Stimulated activated CD4-positive, alpha-beta T cell treated with anti-CD3 and anti-CD28 coated beads, Interleukin-4, amount 100 ng/mL, for 4 hours (primary cell): ENCODE results near the gene HIP1.
A peak's percentile ranks its signal among the peaks of the same experiment; 100 is the strongest.
"Not testable (repeated sequence)": the region's sequence is repeated elsewhere in the genome, so short reads cannot be mapped to it uniquely, and the experiment has no call there.

ENCODE experiments used
- DNase-seq, 2 experiments: peaks; one replicate each; pipeline ENCODE4 v3.0.0-alpha.2; 2020

Gene HIP1

DNA sequence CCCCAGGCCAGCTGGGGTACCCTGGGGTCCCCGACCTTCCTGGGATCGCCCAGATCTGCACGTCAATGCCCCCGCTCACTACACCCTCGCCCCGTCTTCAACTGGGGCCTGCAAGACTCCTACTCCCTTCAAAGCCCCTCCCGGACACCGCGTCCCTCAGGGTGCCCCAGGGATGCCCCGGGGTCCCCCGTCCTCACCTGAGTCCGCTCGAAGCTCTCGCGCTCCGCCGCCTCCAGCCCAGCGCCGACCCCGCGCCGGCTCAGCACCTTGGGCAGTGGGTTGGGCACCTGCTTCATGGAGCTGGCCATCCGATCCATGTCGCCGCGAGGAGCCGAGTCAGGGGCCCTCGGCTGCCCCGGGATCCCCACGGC, at the start of gene HIP1:
HIP1 (minus strand) TSS at position 338 of the 371 bp plus-strand sequence; CDS start at position 317, 21 bp downstream.
- DNase-seq = no peak

DNA sequence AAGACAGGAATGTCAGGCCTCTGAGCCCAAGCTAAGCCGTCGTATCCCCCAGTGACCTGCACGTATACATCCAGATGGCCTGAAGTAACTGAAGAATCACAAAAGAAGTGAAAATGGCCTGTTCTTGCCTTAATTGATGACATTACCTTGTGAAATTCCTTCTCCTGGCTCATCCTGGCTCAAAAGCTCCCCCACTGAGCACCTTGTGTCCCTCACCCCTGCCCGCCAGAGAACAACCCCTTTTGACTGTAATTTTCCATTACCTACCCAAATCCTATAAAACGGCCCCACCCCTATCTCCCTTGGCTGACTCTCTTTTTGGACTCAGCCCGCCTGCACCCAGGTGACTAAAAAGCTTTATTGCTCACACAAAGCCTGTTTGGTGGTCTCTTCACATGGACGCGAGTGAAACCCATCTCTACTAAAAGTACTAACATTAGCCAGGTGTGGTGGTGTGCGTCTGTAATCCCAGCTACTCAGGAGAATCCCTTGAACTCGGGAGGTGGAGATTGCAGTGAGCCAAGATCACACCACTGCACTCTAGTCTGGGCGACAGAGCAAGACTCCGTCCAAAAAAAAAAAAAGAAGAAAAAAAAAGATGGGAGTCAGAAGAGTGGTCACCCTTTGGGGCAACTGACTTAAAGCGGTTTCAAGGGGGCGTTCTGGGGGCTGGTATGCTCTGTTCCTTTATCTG, 49.6 kb upstream of the HIP1 start:
- not testable (repeated sequence) for DNase-seq

DNA sequence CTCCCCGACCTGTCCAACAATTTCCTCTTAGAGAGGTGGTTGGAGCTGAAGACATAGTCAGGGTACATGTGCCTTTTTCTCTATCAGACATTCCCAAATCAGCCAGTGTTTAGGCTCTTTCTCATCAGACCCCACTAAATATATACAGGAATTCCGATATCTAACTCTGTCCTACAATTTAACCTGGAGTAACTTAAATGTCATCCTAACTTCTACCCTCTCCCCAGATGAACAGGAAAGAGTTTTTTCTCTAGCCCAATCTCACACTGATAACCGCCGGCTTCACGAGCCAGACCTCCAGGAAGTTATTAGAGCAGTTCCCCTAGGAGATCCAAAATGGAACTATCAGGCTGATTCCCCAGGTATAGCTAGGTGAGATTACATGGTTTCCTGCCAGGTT, 44.3 kb upstream of the HIP1 start:
- DNase-seq = not testable (repeated sequence)

DNA sequence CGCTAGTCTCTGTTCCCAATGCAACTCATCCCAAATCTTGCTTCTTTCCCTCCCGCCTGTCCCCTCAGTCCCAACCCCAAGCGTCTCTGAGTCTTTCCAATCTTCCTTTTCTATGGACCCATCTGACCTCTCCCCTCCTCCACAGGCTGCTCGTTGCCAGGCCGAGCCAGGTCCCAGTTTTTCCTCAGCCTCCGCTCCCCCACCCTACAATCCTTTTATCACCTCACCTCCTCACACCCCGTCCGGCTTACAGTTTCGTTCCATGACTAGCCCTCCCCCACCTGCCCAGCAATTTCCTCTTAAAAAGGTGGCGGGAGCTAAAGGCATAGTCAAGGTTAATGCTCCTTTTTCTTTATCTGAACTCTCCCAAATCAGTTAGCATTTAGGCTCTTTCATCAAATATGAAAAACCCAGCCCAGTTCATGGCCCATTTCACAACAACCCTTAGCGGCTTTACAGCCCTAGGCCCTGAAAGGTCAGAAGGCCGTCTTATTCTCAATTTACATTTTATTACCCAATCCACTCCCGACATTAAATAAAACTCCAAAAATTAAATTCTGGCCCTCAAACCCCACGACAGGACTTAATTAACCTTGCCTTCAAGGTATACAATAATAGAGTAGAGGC, 42.0 kb upstream of the HIP1 start:
- DNase-seq = not testable (repeated sequence)

DNA sequence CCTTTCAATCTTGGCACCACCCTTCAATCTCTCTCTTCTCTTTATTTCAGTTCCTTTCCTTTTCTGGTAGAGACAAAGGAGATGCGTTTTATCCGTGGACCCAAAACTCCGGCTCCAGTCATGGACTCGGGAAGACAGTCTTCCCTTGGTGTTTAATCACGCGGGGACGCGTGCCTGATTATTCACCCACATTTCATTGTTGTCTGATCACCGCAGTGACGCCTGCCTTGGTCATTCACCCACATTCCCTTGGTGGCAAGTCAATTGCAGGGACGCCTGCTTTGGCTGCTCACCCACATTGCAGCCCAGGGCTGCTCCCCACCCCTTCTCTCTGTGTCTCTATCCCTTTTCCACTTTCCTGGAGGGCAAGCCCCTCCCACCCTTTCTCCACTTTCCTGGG, 40.8 kb upstream of the HIP1 start:
- not testable (repeated sequence) for DNase-seq

DNA sequence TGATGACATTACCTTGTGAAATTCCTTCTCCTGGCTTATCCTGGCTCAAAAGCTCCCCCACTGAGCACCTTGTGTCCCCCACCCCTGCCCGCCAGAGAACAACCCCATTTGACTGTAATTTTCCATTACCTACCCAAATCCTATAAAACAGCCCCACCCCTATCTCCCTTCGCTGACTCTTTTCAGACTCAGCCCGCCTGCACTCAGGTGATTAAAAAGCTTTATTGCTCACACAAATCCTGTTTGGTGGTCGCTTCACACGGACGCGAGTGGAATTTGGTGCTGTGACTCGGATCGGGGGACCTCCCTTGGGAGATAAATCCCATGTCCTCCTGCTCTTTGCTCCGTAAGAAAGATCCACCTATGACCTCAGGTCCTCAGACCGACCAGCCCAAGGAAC, 40.3 kb upstream of the HIP1 start:
- DNase-seq = not testable (repeated sequence)

DNA sequence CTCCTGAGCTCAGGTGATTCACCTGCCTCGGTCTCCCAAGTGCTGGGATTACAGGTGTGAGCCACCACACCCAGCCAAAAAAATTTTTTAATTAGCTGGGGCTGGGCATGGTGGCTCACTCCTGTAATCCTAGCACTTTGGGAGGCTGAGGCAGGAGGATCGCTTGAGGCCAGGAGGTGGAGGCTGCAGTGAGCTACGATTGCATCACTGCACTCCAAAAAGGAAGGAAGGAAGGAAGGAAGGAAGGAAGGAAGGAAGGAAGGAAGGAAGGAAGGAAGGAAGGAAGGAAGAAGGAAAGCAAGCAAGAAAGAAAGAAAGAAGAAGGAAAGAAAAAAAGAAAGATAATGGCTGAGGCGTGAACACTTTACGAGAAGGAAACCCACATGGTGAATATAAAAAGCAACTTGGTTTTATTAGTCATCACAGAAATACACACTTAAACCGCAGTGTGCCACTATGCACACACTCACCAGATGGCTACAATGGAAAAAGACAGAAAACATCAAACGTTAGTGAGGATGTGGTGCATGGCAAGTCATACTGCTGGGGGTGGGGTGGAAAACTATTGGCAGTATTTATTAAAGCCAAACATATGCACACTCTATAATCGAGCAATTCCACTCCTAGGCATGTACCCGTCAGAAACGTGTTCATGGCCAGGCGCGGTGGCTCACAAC, 37.7 kb upstream of the HIP1 start:
- DNase-seq = peak; percentile 27 to 76

DNA sequence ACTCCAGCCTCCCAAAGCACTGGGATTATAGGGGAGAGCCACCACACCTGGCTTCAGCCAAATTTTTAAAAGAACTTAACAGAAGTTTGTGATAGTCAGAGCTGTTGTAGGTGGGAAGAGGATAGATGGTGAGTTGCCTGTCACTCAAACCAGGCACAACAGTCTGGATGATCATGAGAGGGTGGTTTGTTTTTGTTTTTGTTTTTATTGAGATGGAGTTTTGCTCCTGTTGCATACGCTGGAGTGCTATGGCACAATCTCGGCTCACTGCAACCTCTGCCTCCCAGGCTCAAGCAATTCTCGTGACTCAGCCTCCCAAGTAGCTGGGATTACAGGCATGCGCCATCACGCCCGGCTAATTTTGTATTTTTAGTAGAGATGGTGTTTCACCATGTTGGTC, 35.2 kb upstream of the HIP1 start:
- not testable (repeated sequence) for DNase-seq

DNA sequence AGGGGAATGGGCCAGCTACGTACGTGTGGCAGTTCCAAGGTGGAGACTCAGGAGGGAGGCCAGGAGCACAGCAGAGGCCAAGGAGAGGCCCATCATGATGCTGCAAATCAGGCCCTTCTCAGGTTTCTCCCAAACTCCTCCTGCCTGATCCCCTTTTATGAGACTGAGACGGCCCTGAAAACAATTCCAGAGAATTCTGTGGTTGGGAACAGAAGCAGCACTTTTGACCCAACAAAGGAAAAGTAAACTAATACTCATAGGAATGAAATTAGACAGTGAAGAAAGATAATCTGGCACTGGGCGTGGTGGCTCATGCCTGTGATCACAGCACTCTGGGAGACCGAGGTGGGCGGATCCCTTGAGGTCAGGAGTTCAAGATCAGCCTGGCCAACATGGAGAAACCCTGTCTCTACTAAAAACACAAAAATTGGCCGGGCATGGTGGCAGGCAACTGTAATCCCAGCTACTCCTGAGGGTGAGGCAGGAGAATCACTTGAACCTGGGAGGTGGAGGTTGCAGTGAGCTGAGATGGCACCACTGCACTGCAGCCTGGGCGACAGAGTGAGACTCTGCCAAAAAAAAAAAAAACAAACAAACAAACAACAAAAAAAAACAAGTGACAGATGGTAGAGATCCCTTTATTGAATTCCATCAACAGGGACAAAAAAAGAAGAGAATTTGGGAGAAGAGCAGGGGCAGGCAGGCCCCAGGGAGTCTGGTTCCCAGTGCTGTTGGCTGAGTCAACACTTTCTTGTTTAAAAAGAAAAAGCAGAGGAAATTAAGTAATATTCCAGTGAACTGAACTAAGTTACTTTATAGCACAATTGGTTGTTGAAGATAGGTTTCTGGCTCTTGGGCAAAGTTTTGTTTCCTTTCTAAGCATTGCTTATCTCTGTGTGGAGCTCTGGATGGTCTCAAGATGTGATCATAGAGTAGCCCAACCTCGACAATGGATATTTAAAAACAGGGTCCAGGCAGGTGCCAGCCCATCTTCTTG, 33.6 kb upstream of the HIP1 start, which contains the start of gene CCL26:
CCL26 (minus strand) TSS at position 131 of the 997 bp plus-strand sequence; CDS start at position 96, 35 bp downstream.
- DNase-seq = no peak

DNA sequence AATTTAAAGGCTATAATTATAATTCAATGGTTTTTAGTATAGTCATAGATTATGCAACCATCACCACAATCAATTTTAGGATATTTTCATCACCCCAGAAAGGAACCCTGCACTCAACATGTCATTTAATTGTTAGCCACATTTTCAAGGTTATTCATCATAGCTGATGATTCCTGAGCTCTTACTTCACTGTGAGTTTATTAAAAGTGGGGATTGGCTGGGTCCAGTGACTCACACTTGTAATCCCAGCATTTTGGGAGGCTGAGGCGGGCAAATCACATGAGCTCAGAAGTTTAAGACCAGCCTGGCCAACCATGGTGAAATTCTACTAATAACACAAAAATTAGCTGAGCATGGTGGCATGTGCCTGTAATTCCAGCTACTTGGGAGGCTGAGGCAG, 32.5 kb upstream of the HIP1 start:
- DNase-seq = no peak

DNA sequence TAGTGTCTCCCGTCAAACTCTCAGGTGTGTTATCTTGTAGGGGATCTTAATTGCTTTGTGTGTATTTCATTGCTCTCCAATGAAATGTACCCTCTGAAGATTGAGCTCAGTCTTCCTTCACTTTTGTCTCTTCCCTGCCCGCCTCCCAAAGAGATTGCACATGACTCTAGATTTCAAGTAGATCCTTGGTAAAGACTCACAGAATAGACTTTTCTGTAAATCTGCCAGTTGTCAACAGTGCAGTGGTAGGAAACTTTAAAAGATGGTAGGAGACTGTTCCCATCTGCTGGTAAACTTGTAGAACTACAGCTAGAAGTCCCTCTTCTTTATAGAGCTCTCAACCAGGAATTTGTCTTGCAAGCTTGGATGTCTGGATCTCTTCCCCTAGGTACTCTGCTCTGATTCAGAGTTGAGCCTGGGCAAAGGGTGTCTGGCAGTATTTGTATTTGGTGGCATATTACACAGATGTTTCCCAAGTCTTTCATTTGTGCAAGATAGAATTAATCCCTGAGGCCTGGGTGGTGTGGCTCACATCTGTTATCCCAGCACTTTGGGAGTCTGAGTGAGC, 23.7 kb upstream of the HIP1 start:
- no peak for DNase-seq

DNA sequence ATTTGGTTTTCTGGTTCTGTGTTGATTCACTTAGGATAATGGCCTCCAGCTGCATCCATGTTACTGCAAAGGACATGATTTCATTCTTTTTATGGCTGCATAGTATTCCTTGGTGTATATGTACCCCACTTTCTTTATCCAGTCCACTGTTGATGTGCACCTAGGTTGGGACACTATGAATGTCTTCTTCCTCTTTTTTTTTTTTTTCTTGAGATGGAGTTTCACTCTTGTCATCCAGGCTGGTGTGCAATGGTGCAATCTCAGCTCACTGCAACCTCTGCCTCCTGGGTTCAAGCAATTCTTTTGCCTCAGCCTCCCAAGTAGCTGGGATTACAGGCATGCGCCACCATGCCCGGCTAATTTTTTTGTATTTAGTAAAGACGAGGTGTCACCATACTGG, 23.1 kb upstream of the HIP1 start:
- DNase-seq = not testable (repeated sequence)

DNA sequence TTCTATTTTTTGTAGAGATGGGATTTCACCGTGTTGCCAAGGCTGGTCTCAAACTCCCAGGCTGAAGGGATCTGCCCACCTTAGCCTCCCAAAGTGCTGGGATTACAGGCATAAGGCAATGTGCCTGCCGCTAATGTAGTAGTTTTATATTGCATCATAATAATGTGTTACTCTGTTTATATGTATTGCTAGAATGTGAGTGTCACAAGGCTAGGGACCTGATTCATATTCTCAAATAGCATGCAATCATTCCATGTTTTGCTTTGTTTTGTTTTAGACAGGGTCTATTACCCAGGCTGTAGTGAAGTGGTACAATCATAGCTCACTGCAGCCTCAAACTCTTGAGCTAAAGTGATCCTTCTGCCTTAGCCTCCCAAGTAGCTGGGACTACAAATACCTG, 19.8 kb upstream of the HIP1 start:
- no peak for DNase-seq

DNA sequence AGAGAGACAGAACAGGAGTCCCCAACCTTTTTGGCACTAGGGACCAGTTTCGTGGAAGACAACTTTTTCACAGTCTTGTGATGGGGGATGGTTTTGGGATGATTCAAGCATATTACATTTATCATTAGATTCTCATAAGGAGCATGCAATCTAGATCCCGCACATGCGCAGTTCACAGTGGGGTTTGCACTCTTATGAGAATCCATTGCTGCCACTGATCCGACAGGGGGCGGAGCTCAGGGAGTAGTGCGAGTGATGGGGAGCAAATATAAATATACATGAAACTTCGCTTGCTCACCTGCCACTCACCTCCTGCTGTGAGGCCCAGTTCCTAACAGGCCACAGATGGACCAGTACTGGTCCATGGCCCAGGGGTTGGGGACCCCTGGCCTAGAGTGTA, 19.1 kb upstream of the HIP1 start:
- DNase-seq = no peak

DNA sequence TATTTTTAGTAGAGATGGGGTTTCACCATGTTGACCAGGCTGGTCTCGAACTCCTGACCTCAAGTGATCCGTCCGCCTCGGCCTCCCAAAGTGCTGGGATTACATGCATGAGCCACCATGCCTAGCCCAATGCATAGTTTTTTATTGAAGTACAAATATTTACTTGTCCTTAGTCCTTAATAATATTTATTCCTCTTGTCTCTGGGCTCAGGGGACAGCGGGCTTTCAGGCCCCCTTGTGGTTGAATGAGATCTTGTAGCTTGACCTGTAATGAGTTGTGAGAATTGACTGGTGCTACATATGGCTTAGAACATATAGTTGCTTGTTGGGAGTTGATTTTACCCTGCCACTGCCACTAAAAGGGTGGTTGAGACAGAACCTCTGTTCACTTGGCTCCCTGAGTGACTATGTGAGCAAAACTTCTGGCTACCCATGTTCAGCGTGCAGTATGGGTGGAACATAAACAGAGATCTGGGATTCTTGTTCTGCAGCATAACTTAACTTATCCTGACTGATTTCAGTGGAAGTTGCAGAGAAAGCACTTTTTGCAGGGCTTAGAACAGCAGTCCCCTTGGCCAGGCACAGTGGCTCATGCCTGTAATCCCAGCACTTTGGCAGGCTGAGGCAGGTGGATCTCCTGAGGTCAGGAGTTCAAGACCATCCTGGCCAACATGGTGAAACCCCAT, 18.4 kb upstream of the HIP1 start:
- no peak for DNase-seq

DNA sequence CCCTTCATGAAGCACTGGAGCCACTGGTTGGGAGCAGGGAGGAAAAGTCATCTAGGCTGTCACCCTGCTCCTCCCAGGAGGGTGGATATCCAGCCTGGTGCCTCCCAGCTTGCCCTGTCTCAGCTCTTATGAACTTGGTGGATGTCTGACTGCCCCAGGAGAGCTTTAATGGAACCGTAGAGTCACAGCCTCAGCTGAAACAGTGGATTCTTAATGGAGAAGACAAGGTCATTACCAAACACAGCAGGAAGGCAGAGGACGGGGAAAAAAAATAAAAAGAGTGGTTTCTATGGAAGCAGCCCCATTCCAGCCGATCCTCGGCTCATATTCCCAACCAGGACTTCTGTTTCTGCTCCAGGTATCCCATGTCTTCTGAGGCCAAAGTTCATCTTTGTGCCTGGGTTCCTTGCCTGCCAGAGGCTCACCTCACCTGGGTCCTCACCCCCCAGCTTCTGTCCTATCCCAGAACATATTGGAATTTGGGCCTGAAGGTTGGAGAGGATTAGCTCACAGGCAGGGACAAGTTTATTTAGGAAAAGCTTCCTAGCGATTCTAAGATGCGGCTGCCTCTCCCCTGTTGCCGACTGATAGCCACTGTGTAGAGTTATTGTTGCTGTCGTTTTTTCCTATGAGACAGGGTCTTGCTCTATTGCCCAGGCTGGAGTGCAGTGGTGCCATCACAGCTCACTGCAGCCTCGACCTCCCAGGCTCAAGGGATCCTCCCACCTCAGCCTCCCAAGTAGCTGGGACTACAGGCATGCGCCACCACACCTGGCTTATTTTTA, 17.7 kb upstream of the HIP1 start:
- DNase-seq = no peak

DNA sequence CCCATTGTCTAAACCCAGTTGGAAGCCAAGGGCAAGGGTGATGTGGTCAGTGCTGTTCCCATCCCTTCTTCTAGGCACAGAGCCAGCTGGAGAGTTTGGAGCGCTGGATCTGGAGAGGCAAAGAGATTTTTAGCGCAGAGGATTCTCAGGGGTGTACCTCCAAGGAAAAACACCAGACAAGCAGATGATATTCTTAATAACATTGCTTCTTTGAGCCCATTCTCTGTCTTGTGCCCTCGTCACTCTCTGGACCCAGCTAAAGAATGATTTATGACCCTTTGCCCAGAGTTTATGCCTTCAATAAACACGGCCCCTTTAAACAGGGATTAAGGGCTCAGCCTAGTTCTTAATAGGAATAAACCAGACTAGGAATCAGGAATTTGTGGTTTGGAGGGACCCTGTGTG, 4.7 kb upstream of the HIP1 start:
- DNase-seq = no peak

DNA sequence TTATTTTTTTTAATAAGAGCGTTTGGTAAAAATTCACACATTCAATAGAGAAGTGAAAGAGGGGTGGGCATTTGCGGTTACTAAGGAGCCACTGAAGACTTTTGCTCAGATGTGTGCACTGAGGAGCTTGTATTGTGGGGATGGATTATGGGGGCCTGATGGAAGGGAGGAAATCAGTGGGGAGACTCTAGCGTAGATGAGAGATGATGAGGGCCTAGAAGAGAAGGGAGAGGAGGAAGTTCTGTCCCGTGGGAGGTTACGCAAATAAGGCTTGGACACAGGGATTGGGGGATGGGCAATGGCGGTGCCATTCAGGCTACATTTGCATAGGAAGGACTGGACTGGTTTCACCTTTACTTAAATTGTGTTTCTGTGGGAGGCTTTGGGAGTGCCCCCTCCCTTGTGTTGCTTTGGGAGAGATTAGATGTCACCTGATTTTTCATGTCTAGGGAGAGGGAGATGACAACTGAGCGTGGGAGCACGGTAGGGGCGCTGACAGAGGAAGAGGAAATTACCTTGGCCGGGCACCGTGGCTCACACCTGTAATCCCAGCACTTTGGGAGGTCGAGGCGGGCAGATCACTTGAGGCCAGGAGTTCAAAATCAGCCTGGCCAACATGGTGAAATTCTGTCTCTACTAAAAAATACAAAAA, 2.2 kb upstream of the HIP1 start:
- no peak for DNase-seq

DNA sequence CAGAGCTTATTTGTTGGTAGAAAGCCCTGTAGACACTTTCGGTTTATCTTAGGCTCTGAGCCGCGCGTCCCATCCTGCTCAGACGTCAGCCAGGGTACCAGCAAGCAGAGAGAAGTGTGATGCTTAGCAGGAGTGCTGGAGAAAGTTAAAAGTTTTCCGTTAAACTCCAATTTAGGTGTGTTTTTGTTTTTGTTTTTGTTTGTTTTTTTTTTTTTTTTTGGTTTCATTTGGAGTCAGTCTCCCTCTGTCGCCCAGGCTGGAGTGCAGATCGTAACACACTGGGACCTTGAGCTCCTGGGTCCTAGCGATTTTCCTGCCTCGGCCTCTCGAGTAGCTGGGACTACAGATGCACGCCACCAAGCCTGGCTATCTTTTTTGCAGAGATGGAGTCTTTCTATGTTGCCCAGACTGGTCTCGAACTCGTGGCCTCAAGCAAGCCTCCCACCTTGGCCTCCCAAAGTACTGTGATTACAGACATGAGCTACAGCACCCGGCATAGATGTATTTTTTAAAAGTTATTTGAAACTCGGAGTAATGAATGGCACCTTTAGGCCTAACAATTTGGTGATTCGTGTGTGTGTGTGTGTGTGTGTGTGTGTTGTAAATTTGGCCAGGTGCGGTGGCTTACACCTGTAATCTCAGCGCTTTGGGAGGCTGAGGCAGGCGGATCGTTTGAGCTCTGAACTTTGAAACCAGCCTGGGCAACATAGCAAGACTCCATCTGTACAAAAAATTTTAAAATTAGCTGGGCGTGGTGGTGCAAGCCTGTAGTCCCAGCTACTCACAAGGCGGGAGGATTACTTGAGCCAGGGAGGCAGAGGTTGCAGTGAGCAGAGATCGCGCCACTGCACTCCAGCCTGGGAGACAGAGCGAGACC, 1.3 kb upstream of the HIP1 start:
- DNase-seq = peak in 1 of 2 experiments; percentile 40
